ENCODE results near the gene JDP2. TPM values are rescaled to one million over a fixed set of nuclear protein-coding genes. Genes with fewer than 3 reads are reported as not detected.

Gene JDP2
- total and polyA plus RNA-seq, 2 donors (not counting 1 experiment from before 2014, with no cell fraction given) = 7.9 to 17.9 TPM

DNA sequence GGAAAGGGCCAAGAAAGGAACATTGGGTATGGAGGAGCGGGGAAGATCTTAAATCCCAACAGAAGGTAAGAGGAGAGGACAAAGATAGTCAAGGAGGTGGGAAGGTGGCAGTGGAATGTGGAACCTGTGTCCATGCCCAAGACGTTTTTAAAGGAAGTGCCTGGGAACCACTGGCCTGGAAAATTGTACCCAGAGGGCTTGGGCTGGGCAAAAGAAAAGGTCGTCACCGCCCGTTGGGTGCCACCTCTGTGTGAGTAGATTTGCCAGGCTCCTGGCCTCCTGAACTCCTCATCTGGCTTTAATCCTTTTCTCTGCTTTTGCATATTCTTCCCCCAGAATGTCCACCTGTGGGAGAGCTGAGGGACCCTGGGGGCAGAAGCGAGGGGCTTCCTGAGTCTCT, 32.6 kb downstream of the JDP2 start:
- Histone ChIP-seq H3K79me2 (ENCODE audit: control insufficient read depth, insufficient read depth, low read length) (peaks cover 2% of the 10 kb centered on the region), H3K4me3 (ENCODE audit: control extremely low read depth in 1 of 5, extremely low read depth in 1 of 5, insufficient read depth in 1 of 5, low read depth in 2 of 5, low read length in 4 of 5) (no peak overlapping the region), H2AFZ (ENCODE audit: insufficient read depth, low read depth, low read length, poor library complexity, severe bottlenecking) (no peak overlapping the region), H3K9me3 (ENCODE audit: control extremely low read depth in 1 of 3, control insufficient read depth in 2 of 3, insufficient read depth in 1 of 3, low read length in 2 of 3) (no peaks in the 10 kb centered on the region), H3K4me1 (ENCODE audit: control insufficient read depth in 2 of 2, insufficient read depth in 2 of 2, low read length in 2 of 2) (peaks cover 6 to 11% of the 10 kb centered on the region in 2 donors), H3K4me2 (replicated peaks; ENCODE audit: low read depth, low read length, poor library complexity, severe bottlenecking) (no peak overlapping the region), H4K20me1 (ENCODE audit: control insufficient read depth, insufficient read depth, low read length, poor library complexity, severe bottlenecking) (no peaks in the 10 kb centered on the region), H3K36me3 (replicated peaks in 1 of 2; ENCODE audit: control extremely low read depth in 1 of 2, control insufficient read depth in 1 of 2, extremely low read depth in 1 of 2, insufficient read depth in 2 of 2, low read length in 1 of 2) (peaks cover 0 to 30% of the 10 kb centered on the region in 2 experiments), H3K27me3 (replicated peaks in 1 of 4; ENCODE audit: control extremely low read depth in 1 of 4, control insufficient read depth in 3 of 4, insufficient read depth in 4 of 4, low read length in 3 of 4) (no peaks in the 10 kb centered on the region), H3K9ac (ENCODE audit: low read length) (no peak overlapping the region), H3K27ac (ENCODE audit: low read length in 2 of 2) (no peak overlapping the region)
- ATAC-seq (ENCODE audit: low read depth) (no peak), DNase-seq (no peak)
- H3K9me3 Mint-ChIP-seq (ENCODE audit: insufficient read depth) = no peaks in the 10 kb centered on the region
- no peaks in the 10 kb centered on the region for H3K27me3 Mint-ChIP-seq
- H3K4me3 Mint-ChIP-seq = no peak overlapping the region
- intact Hi-C loops (cut with micrococcal nuclease) = no loop called here
- CTCF ChIA-PET = no interaction called here
- WGBS (ENCODE audit: insufficient coverage) = 92% methylated on average over 5 of the region's 6 CpGs
- H3K4me1 Mint-ChIP-seq = peaks cover 10% of the 10 kb centered on the region
- TF ChIP-seq EZH2 (IDR thresholded peaks at IDR 0.05; ENCODE audit: borderline replicate concordance, insufficient read depth, low read depth, low read length, poor library complexity, severe bottlenecking) = no peak
- TF ChIP-seq, protein P1, sequence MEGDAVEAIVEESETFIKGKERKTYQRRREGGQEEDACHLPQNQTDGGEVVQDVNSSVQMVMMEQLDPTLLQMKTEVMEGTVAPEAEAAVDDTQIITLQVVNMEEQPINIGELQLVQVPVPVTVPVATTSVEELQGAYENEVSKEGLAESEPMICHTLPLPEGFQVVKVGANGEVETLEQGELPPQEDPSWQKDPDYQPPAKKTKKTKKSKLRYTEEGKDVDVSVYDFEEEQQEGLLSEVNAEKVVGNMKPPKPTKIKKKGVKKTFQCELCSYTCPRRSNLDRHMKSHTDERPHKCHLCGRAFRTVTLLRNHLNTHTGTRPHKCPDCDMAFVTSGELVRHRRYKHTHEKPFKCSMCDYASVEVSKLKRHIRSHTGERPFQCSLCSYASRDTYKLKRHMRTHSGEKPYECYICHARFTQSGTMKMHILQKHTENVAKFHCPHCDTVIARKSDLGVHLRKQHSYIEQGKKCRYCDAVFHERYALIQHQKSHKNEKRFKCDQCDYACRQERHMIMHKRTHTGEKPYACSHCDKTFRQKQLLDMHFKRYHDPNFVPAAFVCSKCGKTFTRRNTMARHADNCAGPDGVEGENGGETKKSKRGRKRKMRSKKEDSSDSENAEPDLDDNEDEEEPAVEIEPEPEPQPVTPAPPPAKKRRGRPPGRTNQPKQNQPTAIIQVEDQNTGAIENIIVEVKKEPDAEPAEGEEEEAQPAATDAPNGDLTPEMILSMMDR (IDR thresholded peaks at IDR 0.05) = no peak
- no peak overlapping the region for H3K27ac Mint-ChIP-seq
- POLR2A ChIA-PET = no interaction called here

DNA sequence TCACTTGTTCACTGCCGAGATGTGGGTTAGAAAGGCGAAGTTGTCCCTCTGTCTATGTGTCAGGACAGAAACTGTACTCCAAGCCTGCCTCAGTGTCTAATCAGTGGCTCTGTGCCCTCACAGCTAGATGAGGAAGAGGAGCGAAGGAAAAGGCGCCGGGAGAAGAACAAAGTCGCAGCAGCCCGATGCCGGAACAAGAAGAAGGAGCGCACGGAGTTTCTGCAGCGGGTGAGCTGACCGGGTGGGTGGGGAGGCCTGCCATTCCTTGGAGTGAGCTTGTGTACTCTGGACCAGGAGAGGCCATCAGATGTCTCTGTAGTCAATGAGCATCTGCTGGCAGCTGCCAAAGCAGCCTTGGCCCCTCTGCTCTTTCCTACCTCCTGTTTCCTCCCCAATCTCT, 33.5 kb downstream of the JDP2 start:
- Histone ChIP-seq H3K4me3 (ENCODE audit: control extremely low read depth in 1 of 5, extremely low read depth in 1 of 5, insufficient read depth in 1 of 5, low read depth in 2 of 5, low read length in 4 of 5) (no peak overlapping the region), H3K36me3 (replicated peaks in 1 of 2; ENCODE audit: control extremely low read depth in 1 of 2, control insufficient read depth in 1 of 2, extremely low read depth in 1 of 2, insufficient read depth in 2 of 2, low read length in 1 of 2) (peaks cover 0 to 26% of the 10 kb centered on the region in 2 experiments), H3K79me2 (ENCODE audit: control insufficient read depth, insufficient read depth, low read length) (peaks cover under 1% of the 10 kb centered on the region), H3K27ac (ENCODE audit: low read length in 2 of 2) (no peak overlapping the region), H3K27me3 (replicated peaks in 1 of 4; ENCODE audit: control extremely low read depth in 1 of 4, control insufficient read depth in 3 of 4, insufficient read depth in 4 of 4, low read length in 3 of 4) (no peaks in the 10 kb centered on the region), H3K4me2 (replicated peaks; ENCODE audit: low read depth, low read length, poor library complexity, severe bottlenecking) (no peak overlapping the region), H4K20me1 (ENCODE audit: control insufficient read depth, insufficient read depth, low read length, poor library complexity, severe bottlenecking) (no peaks in the 10 kb centered on the region), H3K9ac (ENCODE audit: low read length) (no peak overlapping the region), H3K4me1 (ENCODE audit: control insufficient read depth in 2 of 2, insufficient read depth in 2 of 2, low read length in 2 of 2) (peaks cover 6 to 11% of the 10 kb centered on the region in 2 donors), H2AFZ (ENCODE audit: insufficient read depth, low read depth, low read length, poor library complexity, severe bottlenecking) (no peak overlapping the region), H3K9me3 (ENCODE audit: control extremely low read depth in 1 of 3, control insufficient read depth in 2 of 3, insufficient read depth in 1 of 3, low read length in 2 of 3) (no peaks in the 10 kb centered on the region)
- TF ChIP-seq EZH2 (IDR thresholded peaks at IDR 0.05; ENCODE audit: borderline replicate concordance, insufficient read depth, low read depth, low read length, poor library complexity, severe bottlenecking) = no peak
- TF ChIP-seq, protein P1 (IDR thresholded peaks at IDR 0.05) = no peak
- Mint-ChIP-seq H3K4me1 (peaks cover 10% of the 10 kb centered on the region), H3K27ac (no peak overlapping the region), H3K4me3 (no peak overlapping the region), H3K9me3 (ENCODE audit: insufficient read depth) (no peaks in the 10 kb centered on the region), H3K27me3 (no peaks in the 10 kb centered on the region)
- 96% methylated on average over 12 of the region's 12 CpGs for WGBS (ENCODE audit: insufficient coverage)
- DNase-seq (no peak), ATAC-seq (ENCODE audit: low read depth) (no peak)
- ChIA-PET POLR2A (no interaction called here), CTCF (interaction anchor here (3.0 kb wide), 1 partner anchor 27 kb away, joined by 9 read pairs; no protein-coding TSS in a partner anchor)
- intact Hi-C loops (cut with micrococcal nuclease) = no loop called here

All from B cell (primary cell).